Measurements from ENCODE around the gene CES4A.
"Not testable (repeated sequence)": the region's sequence is repeated elsewhere in the genome, so short reads cannot be mapped to it uniquely, and the experiment has no call there.

Gene CES4A

DNA sequence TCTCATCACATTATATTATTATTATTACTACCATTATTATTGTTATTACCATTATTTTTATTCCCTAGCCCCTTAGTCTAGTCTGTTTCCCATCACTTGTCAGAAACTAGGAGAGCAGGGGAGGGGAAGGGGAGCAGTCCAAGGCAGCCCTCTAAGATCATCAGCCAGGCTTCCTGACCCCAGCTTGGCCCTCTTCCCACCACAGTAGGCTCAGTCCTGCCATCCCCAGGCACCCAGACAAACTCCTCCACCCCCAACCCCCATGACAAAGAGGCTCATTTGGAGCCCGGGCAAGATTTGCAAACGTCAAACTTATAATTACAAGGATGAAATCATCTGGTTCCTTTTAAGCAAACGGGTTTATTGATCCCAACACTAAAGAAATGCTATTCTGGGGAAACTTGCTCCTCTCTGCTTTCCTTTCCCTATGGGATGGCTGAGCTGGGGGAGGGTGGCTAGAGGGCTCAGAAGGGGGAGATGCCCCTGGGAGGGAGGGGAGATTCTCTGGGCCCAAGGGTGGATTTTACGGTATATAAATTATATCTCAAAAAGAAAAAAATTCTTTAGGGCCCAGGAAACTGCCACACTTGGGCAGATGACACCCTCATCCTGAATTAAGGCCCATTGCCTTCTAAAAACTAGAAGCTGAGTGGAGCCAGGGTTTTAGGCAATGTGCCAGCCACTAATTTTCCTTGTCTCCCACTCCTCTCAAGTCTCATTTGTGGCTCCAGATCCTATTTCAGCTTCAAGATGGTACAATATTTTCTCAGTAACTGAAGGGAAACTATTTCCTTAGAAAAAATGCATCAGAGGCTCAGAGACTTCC lies 36.2 kb downstream of the CES4A start:
- no peak for DNase-seq

DNA sequence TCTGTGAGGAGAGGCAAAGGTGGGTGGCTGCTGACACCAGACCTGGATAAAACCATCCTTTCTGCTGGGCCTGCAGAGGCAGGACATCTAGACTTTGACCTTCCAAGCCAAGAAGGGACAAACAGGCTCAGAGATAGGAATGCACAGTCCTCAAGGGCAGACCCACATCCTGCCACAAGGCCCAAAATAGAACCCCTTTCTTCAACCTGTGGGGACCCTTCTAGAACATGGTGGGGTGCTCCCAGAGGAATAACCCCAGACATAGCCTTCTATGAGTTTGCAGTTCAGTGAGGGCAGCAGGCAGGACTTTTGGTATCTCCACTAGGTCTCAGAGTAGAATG lies 36.8 kb downstream of the CES4A start:
- DNase-seq = no peak

DNA sequence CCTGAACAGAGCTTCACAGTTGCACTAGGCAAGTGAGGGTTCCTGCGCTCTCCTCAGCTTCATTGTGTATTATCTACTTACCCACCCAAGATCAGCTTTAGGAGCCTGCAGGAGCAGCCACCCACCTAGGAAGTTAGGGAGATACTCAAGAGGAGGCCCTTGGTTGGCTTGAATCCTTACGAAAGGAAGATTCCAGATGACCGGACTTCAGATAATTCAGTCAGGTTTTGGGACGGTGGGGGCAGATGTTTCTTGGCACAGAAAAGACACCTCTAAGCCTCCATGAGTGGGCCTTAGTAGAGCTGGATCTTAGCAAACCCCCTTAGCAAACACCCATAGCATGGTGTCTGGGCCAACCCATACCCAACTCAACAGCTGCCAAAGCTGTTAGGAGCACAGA lies 38.2 kb downstream of the CES4A start:
- no peak for DNase-seq

DNA sequence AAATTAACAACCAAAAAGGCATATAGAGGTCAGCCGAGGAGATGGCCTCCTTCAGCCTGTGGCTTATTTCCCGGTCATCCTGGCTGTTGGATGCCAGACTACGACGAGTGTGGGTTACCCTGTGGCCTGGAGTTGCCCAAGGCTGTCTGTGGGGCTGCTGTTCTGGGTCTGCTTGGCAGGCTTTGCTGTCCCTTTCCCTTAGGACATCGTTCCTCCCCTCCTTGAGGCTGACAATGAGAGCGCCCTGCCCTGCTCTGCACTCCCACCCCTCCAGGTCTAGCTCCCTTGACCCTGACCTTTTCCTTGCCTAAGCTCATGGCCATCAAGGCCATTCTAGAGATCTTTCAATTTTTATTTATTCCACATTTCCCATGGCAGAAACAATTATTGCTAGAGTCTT lies 38.7 kb downstream of the CES4A start:
- DNase-seq = no peak

DNA sequence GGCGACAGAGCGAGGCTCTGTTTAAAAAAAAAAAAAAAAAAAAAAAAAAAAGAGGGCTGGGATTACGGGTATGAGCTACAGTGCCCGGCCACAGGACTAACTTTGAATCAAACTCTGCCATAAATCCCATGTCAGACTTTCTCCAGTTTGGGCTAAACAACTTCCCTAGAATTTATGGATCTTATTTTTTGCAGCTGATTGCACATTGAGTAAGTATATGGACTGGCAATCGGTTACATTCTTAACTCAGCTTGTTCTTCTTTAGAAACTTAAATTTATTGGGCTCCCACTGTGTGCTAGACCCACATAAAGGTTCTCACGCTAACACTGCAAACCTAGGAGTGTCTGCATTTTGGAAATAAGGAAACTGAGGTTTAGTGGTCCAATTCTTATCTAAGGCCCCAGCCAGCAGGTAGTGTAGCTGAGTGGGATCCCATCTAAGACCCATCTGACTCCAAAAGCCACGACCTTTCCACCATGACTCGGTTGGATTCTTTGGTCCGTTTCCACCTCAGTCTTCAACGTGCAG lies 39.8 kb downstream of the CES4A start:
- no peak for DNase-seq

DNA sequence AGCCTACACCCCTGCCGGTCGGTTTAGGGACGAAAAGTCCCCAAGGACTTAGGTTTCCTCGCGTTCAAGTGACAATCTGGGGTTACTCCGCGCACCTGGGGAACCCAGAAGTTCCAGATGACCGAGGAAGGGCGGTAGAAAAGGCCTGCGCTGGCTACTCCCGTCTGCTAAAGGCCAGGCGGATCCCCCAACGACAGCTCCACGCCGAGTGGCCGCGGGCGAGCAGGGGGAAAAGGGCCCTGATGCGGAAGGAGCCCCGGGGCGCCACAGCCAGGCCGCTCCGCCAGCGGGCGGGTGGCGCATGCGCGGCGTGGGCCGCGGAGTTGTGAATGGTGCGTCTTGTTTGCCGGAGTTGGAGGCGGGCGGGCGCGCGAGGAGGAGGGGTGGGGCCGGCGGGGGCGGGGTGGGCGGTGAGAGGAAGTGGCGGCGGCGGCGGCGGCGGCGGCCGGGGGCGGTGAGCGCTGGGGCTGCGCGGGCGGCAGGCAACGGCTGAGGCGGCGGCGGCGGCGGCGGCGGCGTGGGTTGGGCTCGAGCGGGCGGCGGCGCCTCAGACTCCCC lies 40.4 kb downstream of the CES4A start, which contains the start of gene CBFB:
Gene CBFB, plus strand, starts transcription at position 454 of the 558 bp plus-strand sequence. CDS start 259 bp downstream, outside the sequence.
- peak; percentile 81 for DNase-seq

DNA sequence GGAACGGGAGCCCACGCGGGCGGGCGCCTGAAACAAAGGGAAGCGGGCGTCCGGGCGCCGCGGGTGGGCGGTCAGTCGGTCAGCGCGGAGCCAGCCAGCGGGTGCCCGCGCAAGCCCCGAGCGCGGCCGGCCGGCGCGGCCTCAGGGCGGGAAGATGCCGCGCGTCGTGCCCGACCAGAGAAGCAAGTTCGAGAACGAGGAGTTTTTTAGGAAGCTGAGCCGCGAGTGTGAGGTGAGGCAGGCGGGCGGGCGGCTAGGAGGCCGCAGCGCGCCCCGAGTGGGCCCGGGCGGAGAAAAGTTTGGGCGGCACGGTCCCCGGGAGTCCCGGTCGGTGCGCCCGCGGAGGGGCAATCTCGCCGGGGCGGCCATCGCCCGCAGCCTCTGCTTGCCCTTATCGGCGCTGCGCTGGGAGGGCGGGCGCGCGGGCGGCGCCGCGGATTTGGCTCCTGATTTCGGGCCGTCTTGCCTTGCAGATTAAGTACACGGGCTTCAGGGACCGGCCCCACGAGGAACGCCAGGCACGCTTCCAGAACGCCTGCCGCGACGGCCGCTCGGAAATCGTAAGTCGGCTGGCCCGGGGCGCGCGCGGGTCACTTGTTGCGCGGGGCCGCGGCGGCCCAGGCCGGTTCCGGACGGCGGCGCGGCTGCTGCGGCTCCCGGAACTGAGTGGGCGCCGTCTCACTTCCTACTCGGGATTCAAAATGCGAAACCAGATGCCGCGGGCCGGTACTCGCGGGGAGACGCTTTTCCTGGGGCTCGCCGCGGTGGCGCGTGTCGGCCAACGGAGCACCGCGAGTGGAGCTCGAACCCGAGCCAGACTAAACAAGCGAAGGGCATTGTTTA lies 41.1 kb downstream of the CES4A start:
- no peak for DNase-seq

DNA sequence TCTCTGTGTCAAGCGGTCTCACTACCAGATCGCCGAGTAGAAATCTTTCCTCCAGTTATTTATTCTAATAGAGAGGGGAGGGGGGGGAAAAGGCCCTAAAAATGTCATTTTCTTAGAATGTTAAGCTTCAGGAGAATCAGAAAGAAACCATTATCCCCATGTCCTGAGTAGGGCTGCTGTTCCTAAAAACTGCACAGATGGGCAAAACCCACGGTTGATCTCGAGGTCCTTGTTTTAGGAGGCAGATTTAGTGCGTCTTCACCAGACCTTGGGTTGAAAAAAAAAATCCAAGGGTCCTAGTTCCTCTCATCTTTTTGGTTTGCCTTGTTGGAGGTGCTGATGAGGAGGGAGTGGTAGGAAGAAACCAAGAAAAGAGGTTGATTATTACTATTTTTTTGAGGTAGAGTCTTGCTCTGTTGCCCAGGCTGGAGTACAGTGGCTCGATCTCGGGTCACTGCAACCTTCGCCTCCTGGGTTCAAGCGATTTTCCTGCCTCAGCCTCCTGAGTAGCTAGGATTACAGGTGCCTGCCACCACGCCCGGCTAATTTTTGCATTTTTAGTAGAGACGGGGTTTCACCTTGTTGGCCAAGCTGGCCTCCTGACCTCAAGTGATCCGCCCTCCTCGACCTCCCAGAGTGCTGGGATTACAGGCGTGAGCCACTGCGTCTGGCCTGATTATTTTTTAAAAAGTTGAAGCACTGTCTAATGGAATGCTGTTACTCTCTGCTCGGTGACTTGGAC lies 42.0 kb downstream of the CES4A start:
- DNase-seq = no peak

DNA sequence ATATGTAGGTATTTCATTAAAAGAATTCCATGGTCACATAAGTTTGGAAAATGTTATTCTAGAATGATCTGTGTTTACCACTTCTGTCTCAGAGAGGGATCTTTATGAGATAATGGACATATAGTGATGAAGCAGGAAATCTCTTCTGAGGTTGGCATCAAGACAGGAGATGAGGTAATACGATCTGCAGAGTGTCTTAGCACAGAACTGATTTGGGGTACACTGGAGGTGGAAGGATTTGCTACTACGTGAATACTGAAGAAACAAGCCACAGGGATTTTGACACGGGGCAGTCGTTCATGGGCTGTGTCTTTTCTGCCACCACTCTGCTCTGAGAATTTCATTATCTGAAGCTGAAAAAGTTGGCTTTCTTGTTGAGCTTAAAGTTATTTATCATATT lies 46.1 kb downstream of the CES4A start:
- DNase-seq = no peak

DNA sequence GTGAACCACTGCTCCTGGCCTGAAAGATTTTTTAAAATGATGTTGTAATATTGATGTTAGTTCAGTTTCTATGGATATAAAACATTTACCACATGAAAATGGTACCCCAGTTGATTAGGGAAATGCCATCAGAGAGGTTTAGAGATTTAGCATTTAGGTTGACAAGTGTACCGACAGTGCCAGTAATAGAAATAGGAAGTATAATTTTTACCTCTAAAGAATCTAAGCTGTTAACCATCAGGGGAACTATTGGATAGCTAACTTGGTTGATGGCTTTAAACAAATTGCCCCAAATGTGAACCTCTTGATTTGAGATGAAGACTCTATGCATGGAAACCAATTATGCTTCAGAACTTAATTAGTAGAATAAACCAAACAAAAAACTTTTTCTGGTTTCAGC lies 47.0 kb downstream of the CES4A start:
- DNase-seq = no peak

DNA sequence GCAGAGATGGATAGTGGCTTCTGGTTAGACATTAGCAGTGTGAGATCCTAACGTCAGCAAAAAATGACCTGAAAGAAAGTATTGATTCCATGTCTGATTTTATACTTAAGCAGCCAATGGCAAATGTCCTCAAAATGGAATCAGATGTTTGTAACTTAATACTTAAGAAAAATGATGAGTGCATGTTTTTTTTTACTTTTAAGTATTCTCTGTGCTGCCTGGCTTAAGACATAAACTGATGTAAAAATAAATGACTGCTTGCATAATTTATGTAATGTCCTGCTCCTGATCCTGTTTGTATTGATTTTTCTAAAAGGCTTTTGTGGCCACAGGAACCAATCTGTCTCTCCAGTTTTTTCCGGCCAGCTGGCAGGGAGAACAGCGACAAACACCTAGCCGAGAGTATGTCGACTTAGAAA lies 47.9 kb downstream of the CES4A start:
- DNase-seq = no peak

DNA sequence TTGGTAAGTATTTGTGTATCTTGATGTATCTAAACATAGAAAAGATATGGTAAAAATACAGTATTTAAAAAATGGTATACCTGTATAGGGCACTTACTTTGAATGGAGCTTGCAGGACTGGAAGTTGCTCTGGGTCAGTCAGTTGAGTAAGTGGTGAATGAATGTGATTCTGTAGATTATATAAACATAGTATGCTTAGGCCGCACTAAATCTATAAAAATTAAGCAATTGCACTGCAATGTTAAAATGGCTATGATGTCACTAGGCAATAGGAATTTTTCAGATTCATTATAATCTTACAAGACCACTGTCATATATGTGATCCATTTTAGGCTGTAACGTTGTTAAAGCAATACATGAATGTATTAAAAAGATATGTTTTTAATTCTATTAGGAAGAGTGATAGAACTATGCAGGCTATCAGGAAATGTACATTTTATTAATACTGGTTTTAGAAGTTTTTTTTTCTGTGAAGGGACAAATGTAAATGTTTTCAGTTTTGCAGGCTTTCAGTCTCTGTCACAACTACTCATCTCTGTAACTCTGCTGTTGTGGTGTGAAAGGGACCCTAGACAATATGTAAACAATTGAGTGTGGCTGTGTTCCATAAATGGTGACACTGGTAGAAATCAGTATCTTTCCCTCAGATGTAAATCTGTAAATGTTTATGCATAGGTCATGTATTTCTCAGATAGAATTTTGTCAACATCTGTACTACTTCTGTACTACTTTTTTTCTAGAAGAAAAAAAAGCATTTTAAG lies 51.1 kb downstream of the CES4A start:
- DNase-seq = no peak

DNA sequence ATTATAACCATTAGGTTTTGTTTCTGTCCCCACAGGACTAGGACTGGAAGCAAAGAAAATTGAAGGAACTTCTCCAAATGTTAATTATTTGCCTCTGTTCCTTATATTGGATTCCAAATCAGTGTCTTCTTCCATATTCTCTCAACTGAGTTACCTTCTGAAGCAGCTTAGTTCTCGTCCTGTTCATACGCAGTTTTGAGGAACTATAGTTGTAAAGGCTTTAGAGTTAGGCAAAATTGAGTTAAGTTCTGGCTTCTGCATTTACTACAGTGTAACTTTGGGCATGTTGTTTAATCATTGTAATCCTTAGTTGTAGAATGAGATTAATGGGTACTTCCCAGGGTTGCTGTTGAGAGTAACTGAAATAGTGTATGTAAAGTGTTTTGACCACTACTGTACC lies 51.8 kb downstream of the CES4A start:
- DNase-seq = no peak

DNA sequence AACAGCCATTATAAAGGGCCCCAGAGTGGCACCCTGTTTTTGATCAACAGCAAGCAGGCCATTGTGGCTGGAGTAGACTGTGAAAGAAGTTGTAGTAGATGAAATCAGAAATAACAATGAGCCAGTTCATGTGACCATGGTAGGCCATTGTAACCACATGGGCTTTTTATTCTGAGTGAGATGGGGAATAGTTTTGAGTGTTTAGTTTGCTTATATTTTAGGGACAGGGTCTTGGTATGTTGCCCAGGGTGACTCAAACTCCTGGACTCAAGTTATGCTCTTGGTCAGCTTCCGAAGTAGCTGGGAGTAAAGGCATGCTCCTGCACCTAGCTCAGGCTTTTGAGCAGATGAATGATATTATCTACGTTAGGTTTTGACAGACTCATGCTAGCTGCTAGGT lies 52.5 kb downstream of the CES4A start:
- no peak for DNase-seq

DNA sequence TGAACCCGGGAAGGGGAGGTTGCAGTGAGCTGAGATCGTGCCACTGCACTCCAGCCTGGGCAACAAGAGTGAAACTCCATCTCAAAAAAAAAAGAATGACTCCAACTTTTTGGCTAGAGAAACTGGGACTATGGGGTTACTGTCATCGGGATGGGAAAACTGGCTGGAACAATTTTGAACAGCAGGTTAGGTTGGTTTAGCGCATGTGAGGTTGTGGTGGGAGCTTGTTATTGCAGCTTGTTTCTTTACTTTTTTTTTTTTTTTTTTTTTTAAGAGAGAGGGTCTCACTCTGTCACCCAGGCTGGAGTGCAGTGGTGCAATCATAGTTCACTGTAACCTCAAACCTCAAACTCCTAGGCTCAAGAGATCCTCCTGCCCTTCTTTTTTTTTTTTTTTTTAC lies 53.1 kb downstream of the CES4A start:
- DNase-seq = not testable (repeated sequence)

DNA sequence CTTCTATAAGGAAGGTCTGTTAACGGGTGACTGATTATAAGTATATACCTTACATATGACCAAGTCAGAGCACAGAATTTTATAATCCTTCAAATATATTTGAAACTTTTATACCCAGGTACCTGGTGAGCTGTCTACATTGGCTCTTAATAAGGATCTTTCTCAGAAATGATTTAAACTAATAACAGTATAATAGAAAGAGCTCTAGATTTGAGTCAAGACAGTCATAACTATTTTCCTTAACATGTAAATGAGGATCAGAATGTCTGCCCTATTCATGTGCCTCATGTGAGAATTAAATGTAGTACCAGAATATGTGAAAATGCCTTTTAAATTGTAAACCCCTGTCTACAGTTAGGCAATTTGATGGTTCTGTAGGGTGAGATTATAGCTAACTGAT lies 55.0 kb downstream of the CES4A start:
- DNase-seq = no peak

DNA sequence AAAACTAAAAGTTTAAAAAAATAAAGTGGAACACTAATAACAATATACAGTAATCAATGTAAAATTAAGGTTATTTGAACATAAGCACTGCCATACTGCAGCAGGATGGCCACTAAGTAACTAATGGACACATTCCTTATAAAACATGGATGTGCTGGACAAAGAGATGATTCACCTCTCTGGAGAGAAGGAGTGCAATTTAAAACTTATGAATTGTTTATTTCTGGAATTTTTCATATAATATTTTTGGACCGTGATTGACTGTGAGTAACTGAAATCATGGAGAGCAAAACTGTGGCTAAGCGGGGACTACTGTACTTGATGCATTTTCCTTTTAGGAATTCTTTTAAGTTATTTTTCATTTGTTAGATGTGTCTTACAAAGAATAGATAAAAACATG lies 62.4 kb downstream of the CES4A start:
- no peak for DNase-seq

DNA sequence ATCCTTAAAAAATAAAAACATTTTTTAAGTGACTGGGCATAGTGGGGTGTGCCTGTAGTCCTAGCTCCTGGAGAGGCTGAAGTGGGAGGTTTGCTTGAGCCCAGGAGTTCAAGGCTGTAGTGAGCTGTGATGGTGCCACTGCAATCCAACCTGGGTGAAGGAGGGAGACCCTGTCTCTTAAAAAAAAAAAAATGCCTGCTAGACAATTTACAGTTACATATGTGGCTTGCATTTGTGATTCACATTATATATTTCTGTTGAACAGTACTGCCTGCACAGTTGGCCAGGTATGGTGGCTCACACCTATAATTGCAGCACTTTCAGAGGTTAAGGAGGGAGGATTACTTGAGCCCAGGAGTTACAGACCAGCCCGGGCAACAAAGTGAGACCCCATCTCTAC lies 64.0 kb downstream of the CES4A start:
- DNase-seq = no peak

DNA sequence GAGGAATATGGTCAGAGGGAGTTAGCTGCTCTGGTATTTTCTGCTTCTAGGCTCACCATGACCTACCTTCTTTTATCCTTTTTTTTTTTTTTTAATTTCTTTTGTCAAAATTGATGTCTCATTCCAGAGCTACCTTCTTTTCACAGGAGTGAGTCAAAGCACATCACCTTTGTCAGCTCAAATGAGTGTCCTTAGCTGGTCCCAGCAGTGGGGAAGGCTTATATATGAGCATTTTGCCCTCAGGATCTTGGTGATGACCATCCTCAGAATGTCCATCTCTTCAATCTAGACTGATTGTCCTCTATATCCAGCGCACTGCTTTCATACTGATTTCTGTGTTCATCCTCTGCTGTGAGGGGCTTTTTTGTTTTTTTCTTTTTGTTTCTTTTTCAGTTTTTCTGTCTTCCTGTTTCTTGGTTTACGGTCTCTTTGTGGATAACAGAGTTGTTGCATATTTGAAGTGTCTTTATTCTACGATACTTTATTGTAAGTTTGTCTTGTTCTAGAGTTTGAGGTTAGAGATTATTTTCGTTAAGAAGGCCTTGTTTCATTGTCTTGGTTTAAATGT lies 65.5 kb downstream of the CES4A start:
- no peak for DNase-seq

DNA sequence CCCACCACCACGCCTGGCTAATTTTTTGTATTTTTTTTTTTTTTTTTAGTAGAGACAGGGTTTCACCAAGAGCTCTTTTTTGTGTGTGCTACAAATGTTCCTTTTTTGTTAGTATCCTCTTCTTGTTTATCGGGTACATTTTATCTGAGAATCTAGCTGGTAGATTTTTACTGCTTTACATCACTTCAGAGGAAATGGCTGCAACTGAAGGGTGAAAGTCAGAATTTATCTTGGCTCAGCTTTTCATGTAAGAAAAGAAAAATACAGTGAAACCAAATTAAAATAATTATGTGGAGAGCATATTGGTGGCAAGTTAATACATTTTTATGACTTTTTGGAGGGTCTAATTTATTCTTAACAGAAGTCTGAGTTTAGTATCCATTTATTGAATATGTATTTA lies 66.5 kb downstream of the CES4A start:
- no peak for DNase-seq

DNA sequence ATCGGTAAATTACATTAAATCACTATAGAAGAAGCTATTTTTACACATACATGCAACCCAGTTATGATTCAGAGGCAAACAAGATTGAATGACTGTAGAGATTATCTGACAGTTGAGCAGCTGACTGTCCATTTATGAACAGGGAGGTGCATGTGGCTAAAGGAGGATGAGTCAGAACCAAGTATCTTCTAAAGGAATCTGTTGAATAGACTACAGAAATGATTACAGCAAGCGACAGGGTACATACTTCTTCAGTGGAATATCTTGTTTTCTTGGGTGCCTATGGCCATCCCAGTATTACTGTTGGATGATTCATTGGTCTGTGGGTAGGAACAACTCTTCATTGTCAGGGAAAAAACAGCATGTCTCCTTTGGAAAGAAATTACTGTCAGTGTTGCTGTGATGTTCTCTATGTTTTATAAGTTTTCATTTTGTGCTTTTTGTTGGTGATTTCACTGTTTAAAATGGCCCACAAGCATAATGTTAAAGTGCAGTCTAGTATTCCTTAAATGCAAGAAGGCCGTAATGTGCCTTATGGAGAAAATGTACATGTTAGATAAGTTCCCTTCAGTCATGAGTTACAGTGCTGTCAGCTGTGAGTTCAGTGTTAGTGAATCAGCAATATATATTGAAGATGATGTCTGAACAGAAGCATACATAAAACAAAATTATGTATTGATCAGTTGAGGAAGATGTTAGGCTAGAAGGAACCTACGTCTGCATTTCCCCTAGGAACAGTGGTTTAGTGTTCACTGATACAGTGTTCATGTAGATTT lies 67.5 kb downstream of the CES4A start:
- no peak for DNase-seq

Measured in DMS153 (cell line).